C1 segment of cervical spinal cord (tissue), 14 donors: ENCODE data around the gene RPL22L1.
"Not testable (repeated sequence)": the region's sequence is repeated elsewhere in the genome, so short reads cannot be mapped to it uniquely, and the experiment has no call there.

Experiments used
- DNase-seq, 14 donors: peaks; one replicate each; lab custom pipeline; 2025; lab: John Stamatoyannopoulos, UW

The RPL22L1 gene

GRCh38 chr3:170878688-170879087 lies 8.7 kb upstream of the RPL22L1 start:
- not testable (repeated sequence) for DNase-seq

DNA sequence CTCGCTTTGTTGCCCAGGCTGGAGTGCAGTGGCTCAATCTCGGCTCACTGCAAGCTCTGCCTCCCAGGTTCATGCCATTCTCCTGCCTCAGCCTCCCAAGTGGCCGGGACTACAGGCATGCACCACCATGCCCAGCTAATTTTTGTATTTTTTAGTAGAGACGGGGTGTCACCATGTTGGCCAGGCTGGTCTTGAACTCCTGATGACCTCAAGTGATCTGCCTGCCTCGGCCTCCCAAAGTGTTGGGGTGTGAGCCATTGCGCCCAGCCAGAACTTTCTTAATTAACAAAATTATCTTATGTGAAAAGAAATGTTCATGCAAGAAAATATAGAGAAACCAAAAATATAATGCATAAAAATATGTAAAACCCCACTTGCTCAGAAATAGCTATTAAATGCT lies 7.3 kb upstream of the RPL22L1 start:
- not testable (repeated sequence) for DNase-seq

DNA sequence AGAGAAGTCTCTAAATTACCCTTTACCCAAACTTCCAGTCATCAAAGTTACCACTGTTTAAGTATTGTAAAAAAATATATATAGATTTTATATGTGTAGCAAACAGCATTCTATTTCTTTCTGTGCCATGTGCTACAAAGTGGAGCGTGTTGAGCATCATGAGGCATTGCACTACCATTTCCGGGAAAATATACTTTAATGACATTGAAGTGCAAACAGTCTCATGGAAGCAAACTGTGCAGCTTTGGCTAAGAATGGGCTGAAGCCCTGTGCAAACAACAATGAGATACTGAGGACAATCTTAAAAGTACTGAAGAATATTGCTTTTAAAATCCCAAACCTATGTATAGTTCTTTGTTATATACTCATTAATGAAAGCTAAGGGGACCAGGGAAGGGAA lies 6.5 kb upstream of the RPL22L1 start:
- DNase-seq: no peak

DNA sequence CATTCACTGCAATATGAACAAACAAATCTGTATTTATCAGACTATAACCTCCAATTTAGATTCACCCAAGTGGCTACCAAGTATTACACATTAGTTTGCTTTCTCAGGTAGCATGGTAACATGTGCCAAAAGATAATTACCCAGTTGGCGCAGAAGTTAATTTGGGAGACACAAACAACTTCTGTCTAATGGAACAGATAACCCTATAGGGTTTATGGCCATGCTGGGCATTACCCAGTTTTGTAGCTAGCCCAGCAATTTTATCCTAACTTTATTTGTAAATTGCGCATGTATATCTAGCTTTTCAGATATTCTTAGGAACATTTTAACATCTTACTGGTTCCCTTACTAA lies 780 bp downstream of the RPL22L1 start:
- DNase-seq: no peak

- no peak for DNase-seq
Measured at GRCh38 chr3:170868577-170869238, 1.3 kb downstream of the RPL22L1 start.

DNA sequence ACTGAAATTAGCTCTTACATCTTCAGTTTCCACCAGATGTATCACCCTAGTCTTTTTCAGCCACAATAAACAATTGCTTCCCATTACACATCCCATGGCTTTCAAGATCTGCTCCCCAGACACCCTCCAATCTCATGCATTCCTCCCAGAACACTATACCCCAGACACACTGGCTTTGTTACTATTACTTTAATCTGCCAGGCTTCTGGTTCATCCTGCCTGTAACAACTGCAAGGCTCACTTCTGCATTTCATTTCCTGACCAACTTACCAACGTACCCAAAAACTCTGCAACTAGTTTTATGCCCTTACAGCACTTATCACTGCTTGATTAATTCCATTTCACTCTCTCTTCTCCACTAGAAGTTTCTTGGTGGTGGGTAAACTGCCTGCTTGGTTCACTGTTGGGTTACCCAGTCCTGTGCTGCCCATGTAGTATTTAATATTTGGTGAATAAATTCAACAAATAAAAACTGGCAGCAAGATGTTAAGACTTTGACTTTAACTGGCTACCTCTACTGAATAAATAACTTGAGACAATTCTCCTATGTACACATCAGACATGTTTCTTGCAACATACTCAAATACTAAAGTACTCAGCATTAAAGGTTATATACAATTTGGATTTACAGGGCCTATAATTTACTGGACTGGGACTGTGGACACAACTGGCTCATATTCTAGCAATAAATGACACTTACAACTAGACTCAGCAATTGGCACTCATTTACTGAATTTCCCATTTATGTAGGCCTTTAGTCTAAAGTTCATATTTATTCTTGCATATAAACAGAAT lies 2.7 kb downstream of the RPL22L1 start:
- DNase-seq: no peak

- no peak for DNase-seq
Measured at GRCh38 chr3:170866499-170866898, 3.5 kb downstream of the RPL22L1 start.

- DNase-seq: no peak
Measured at GRCh38 chr3:170865209-170866094, 4.5 kb downstream of the RPL22L1 start.

GRCh38 chr3:170864525-170865208 lies 5.3 kb downstream of the RPL22L1 start:
- no peak for DNase-seq

GRCh38 chr3:170863816-170864215 lies 6.2 kb downstream of the RPL22L1 start:
- DNase-seq: no peak

DNA sequence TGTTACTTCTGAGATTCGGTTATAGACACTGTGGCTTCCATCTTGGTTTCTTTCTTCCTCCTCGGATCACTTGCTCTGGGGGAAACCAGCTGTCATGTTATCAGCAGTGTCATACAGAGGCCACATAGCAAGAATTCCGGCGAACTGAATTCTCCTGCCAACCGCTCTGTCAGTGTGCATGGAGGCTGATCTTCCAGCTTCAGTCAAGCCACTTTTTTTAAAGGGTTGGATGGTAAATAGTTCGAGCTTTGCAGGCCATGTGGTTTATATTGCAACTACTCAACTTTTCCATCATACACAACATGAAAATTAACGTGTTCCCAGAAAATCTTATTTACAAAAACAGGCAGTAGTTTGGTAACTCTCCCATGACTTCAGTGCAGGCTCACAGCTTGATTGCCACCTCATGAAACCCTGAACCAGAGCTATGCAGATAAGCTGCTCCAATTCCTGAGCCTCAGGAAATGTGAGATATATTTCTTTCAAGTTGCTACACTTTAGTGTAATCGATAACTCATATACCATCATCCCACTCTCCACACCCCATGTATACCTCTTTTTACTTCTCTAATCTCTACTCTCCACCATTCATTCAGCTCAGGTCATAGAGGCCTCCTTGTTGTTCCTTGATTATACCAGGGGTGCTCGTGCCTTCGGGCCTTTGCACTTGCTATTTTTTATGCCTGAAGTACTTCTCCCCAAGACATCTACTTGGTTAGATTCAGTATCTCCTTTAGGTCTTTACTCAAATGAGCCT lies 7.2 kb downstream of the RPL22L1 start:
- DNase-seq: no peak

DNA sequence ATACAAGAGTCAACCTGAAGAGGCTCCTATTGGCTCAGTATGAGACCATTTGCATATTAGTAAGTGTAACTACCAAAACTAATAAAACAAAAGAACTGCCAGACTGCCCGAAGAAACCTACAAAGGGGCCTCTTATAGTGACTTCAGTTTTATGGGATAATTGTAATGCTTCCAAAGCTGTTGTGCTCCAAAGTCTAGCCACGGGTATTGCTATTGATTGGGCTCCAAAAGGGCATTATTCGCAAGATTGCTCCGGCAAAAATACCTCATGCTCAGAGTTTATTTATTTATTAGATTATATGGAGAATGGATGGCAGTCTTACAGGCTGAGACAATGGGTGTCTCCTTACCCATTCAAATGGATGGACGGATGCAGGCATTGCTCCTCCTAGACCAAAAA lies 11.4 kb downstream of the RPL22L1 start:
- DNase-seq: no peak

GRCh38 chr3:170852324-170852723 lies 17.7 kb downstream of the RPL22L1 start:
- no peak for DNase-seq

DNA sequence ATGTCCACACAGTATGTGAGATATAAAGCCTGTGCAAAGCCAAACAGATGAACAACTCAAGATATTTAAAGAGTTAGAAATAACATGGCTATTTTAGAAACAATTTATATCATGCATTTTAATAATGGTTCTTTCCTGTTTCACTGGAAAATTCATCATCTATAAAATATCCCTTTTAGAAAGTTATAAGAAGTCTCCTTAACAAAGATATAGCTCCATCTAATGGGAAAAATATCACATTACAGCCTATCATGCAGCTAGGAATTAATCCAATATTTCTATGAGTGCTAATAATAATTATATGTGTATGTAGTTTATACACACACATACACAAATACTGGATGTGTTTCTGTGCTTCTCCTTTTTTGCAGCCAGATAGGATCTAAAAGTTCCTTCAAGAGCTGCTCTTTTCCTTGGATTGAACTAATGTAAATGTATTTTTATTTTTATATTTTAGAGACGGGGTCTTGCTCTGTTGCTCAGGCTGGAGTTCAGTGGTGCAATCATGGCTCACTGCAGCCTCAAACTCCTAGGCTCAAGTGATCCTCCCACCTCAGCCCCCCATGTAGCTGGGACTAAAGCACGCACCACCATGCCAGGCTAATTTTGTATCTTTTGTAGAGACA lies 21.6 kb downstream of the RPL22L1 start:
- no peak for DNase-seq

- DNase-seq: no peak
Measured at GRCh38 chr3:170844377-170844776, 25.6 kb downstream of the RPL22L1 start.

- DNase-seq: no peak
Measured at GRCh38 chr3:170840291-170840859, 29.6 kb downstream of the RPL22L1 start.

DNA sequence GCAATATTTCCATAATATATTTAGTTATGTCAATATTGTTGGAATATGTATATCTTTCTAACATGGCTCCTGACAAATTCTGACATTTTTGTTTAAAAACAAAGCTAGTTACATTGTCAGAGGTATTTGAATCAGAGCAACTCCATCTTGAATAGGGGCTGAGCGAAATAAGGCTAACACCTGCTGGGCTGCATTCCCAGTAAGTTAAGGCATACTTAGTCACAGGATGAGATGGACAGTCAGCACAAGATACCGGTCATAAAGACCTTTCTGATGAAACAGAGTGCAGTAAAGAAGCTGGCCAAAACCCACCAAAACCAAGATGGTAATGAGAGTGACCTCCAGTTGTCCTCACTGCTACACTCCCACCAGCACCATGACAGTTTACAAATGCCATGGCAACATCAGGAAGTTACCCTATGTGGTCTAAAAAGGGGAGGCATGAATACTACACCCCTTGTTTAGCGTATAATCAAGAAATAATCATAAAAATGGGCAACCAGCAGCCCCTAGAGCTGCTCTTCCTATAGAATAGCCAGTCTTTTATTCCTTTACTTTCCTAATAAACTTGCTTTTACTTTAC lies 30.4 kb downstream of the RPL22L1 start:
- DNase-seq: no peak

DNA sequence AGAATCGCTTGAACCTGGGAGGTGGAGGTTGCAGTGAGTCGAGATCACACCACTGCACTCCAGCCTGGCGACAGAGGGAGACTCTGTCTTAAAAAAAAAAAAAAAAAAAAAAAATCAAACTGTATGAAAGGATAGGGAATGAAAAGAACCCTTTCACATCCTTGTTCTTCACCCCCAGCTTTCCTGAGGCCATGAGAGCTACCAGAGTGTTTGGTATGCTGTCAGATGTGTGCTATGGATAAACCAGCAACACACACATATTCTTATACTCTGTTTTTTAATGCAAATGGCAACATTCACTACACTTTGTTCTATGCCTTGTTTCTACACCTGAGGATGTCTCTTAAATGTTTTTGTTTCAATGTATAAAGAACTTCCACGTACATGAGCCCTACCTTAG lies 33.5 kb downstream of the RPL22L1 start:
- no peak for DNase-seq

- no peak for DNase-seq
Measured at GRCh38 chr3:170835336-170835735, 34.7 kb downstream of the RPL22L1 start.

GRCh38 chr3:170830580-170830979 lies 39.4 kb downstream of the RPL22L1 start:
- DNase-seq: no peak
